Kidney tubule cell (primary cell): ENCODE results near the gene SEMA4G.

Experiments
- DNase-seq: peaks from one replicate; pipeline ENCODE4 v3.0.0-alpha.2; 2018; ENCODE audit warnings: low spot score

SEMA4G gene, protein sequence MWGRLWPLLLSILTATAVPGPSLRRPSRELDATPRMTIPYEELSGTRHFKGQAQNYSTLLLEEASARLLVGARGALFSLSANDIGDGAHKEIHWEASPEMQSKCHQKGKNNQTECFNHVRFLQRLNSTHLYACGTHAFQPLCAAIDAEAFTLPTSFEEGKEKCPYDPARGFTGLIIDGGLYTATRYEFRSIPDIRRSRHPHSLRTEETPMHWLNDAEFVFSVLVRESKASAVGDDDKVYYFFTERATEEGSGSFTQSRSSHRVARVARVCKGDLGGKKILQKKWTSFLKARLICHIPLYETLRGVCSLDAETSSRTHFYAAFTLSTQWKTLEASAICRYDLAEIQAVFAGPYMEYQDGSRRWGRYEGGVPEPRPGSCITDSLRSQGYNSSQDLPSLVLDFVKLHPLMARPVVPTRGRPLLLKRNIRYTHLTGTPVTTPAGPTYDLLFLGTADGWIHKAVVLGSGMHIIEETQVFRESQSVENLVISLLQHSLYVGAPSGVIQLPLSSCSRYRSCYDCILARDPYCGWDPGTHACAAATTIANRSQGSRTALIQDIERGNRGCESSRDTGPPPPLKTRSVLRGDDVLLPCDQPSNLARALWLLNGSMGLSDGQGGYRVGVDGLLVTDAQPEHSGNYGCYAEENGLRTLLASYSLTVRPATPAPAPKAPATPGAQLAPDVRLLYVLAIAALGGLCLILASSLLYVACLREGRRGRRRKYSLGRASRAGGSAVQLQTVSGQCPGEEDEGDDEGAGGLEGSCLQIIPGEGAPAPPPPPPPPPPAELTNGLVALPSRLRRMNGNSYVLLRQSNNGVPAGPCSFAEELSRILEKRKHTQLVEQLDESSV

DNA sequence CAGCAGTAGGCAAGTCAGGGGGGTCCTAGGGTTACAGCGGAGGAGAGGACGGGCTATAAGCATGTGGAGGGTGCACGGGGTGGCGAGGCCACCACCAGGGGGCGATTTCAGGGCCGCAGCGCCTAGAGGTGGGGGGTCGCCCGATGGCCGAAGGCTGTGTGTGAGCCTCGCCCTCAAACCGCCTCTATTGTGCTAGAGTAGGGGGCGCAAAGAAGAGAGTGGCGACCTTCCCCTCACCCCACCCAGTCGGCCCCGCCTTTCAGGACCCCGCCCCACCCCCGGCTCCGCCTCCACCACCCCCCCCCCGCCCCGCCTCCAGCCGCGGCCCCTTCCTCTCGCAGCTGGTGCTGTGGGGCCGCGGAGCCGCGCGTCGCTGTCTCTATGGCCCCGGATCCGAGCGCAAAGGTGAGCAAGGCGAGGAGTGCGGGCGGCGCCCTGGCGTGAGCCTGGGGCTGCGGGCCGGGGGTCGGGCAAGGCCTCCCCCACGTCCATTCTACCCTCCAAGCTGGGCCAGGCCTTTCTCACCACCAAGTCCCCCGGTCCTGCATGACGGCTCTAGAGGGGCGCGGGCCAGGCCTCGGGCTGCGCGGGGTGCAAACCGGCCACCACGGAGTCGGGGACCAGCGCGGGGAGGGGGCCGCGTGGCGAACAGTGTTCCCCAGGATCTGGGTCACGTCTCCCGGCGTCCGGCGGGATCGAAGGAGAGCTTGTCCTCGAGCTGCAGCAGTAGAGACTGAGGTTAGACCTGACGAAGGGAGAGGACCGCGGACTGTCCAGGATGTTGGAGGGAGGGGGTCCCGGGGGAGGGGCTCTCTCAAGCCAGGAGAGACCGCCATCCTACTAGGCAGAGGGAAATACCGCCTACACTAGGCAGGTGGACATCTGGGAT, at the start of gene SEMA4G:
TSS of gene SEMA4G (plus strand) at position 318 of the 889 bp plus-strand sequence. CDS start 3,409 bp downstream, outside the sequence.
- peak; percentile 37 for DNase-seq

DNA sequence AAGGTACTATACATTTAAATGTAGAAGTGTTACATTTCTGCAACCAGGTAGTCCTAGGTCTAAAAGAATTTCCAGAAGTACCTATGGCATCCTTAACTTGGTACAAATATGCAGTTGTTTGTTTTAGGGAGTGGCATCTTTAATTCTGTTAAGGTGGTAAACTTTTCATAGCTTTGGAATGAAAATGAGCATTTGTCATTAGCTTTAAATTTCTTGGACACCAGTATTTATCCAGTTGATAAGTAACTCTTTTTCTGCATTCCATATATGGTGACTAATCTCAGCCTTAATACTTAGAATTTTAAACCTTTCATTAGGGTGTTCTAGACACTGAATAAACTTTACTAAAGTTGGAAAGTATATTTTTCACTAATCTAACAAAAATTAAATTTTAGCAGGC, 45.7 kb upstream of the SEMA4G start:
- DNase-seq, result peak; percentile 69

DNA sequence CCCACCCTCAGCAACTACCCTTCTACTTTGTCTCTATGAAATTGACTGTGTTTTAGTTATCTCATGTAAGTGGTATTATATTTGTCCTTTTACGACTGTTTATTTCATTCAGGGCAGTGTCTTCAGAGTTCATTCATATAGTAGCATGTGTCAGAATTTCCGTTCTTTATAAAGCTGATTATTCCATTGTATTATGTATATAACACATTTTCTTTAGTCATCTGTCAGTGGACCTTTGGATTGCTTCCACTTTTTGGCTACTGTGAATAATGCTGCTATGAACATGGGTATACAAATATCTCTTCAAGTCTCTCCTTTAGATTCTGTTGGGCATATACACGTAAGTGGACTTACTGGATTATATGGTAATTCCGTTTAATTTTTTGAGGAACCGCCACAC, 42.0 kb upstream of the SEMA4G start:
- no peak for DNase-seq

DNA sequence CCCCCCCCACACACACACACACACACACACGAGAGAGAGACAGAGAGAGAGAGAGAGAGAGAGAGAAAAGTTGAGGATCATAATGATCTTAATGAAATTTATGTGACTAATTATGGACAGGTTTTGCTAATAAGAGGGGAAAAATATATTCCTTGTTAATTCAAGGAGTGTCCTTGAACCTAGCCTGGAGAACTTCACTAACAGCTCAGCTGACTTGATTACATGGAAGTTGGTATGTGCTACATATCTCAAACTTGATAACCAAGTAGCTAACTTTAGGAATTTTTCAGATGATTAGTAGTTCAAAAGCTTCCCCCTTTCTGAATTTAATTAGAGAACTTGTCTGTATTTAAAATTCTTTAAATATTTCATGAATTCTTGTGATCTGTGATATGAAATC, 41.3 kb upstream of the SEMA4G start:
- no peak for DNase-seq

DNA sequence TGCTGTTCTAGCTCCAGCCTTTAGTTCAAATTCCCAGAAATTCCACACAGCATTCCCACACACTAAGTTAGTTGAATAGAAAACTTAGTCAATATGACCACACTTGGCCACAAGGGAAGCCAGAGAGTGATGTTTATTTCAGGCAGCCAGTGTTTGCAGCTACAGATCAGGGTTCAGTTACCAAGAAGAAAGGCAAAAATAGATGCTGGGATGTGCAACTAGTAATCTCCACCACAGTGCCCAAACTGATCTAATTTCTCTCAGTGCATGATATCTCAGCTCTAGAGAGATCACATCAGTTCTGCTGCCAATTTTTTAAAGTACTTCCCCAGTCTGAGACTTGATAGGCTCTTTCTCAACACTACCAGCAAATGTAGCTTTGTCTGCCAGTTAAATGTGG, 38.9 kb upstream of the SEMA4G start:
- DNase-seq, result no peak

DNA sequence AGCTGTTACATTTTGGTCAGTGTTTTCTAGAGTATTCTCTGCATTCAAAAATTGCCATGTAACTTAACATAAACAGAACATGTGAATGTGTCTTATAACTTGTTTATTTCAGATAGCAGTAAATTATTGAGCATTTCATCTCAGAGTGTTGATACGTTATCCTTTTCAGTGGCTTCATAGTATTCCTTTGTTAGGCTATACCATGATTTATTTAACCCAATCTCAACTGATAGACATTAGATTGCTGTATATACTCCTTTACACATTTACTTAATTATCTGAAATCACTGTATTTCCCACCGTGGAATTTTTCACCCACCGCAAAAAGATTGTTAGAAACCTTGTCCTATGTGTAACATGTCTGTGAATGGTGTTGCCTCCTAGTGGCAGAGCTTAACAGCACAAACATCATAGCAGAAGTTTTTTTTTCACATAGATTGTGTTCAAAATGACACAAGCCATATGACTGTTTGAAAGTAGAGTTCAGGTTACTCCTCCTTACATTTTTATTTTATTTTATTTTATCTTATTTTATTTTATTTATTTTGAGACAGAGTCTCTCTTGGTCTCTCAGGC, 35.1 kb upstream of the SEMA4G start:
- DNase-seq, result peak; percentile 6

DNA sequence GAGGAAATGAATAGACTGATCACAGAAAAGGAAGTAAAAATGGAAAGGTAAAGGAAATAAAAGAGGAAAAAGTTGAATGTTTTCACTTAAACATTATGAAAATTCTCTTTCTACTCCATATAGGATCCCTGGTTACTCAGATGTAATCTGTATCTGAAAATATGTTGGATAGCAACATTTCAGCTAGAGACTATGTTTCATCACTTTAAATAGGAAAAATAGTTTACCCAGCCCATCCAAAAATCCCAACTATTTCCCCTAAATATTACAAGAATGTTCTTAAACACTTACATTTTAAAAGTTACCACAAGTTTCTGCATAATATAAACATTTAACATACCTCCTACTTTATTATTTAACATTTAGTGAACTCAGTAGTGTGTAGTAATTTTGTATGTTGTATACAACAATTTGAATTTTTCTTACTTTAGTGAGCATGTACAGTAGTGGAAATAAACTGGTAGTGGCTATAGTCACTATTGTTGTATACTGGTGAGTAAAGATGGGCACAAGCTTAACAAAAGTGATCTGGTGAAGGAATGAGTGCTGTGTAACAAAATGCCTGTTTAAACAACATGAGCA, 29.4 kb upstream of the SEMA4G start:
- DNase-seq, result no peak

DNA sequence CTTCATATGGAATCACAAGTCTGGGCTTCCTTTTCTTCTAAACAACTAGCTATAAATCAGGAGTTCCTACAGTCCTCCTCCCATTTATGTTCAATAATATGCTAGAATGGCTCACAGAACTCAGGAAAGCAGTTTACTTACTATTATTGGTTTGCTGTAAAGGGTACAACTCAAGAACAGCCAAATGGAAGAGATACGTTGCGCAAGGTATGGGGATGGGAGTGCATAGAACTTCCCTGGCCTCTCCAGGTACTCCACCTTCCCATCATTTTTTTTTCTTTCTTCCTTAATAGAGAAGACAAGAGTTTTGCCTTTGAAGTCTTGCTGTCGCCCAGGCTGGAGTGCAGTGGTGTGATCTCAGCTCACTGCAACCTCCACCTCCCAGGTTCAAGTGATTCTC, 27.1 kb upstream of the SEMA4G start:
- no peak for DNase-seq

DNA sequence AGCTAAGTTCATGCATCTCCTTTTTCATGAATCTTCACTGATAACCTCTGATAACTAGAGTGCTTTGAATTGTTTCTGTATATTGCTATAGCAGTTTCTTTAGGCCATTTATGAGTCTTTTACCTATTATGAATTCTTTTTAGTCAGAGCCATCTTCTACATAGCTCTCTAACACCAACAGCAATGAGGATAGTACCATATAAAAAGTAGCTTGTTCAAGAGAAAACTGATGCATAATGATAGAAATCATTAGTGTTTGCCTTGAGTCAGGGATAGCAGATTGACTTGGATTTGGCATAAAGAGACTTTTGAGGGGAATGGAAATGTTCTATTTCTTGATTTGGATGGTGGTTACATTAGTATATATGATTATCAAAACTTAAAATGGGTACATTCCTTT, 25.8 kb upstream of the SEMA4G start:
- no peak for DNase-seq

DNA sequence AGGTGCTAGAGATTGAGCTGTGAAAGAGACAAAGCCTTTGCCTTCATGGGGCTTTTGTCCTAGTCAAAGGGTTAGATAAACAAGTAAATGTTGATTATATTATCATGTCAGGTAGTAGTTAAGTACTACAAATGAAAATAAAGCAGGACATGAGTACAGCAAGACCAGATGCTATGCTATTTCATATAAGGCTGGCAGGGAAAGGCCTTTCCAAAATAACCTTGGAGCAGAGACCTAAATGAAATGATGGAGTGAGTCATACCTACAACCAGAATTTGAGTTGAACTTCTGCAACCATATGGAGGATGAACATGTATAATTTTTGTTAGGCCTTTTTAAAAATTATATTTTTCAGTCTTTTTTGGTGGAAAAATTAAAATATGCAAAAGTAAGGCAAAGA, 23.6 kb upstream of the SEMA4G start:
- DNase-seq, result no peak

DNA sequence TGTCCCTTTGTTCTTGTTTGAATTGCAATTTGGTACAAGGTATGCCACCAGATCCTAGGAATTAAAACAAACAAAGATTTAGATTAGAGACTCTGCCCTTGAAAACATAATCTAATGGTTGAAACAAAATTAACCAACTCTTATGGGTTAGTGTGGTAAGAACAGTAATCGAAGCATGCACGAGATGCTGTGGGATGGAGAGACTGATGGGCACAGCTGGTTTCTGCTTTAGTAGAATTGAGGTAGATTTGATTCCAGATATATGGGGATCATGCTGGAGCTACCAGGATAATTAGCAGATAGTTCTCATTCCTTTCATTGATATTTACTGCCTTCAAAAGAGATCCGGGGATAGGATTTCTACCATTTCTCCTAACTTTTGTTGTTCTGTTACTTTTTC, 20.4 kb upstream of the SEMA4G start:
- no peak for DNase-seq

DNA sequence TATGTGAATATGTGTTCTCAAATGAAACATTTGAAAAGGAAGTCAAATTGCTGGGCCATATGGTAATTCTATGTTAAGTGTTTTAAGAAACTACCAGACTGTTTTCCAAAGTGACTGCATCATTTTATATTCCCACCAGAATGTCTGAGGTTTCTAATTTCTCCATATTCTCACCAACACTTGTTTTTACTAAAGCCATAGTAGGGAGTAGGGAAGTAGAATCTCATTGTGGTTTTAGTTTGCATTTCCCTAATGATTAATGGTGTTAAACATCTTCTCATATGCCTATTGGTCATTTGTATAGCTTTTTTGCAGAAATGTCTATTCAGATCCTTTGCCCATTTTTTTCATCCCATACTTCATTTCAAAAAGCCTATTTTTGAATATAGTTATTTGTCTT, 9.1 kb upstream of the SEMA4G start:
- DNase-seq, result no peak

DNA sequence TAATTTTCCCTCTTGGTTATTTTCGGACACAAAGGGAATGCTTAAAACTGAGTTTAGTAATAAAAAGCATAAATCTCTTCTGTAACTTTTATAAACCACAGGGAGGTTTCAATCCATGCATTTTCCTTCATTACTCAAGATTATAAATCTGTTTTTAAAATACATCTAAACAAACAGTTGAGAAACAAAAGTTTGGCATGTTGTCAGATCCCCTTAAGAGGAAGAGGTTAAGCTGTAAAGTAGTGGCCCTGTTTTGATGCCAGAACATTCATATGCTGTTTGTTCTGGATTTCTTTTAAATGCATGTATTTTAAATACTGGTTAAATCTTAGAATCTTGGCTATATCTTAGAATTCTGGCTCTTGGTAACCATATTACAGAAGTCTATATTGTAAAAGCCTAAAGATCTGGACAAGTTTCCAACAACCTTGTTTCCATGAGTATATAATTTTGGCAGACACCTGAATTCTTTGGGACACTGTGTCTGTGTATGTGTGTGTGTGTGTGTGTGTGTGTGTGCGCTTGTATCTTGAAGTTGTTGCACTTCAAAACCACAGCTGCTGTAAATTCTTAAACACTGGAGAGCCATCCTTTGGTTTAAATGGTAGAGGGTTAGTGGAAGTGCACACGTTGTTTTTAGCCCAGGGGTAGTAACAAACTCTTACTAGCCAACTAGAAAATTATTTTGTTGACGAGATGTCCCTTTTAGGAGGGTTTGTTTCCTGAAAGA, 6.8 kb upstream of the SEMA4G start:
- DNase-seq, result no peak

DNA sequence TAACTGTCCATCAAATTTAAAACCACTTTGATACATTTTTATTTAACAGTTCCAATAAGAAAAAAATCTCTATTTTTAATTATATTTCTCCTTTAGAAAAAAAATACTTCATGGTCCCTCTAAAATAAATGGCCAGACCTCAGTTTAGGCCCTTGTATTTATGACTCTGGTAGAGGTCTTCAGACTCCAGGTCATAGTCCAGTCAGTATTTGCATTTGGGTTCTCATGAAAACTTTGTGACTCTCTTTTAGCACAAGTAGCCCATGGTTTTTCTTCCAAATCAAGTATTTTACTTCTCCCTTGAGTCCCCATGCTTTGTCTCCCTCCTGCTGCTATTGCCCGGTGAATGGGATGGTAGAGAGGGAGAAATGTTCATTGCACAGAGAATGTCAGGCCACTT, 5.5 kb upstream of the SEMA4G start:
- no peak for DNase-seq

DNA sequence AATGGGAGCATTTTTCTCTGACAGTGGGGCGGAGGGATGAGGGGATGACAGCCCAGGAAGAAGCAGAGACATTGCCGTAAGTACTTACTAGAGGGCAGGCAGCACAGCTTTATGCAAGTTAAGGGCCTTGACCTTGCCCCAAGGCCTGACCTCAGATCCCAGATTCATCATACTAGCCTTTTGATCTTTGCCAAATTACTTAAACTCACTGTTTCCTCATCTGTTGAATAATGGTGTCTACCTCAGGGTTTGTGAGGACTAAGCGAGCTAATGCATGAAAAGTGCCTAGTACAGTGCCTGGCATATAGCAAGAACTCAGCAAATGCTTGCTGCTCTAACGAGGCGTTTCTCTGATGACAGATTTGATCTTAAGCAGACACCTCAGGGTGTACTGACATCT, 3.5 kb upstream of the SEMA4G start:
- no peak for DNase-seq

DNA sequence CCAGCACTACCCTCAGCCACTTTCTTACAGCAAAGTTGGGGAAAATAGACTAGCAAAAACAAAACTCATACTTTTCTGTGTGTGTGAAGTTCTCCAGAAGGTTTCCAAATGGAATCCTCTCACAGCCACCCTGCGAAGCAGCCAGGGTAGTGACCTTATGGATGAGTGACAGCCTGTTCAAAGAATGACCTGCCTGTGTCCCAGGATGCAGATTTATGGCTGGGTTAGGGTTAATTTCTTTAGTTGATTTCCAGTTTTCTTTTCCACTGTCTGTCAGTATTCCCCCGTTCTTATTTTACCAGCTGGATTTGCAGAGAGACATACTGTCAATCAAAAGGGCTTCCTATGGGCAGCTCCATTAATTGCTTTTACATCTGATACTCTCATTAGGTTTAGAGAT, 2.4 kb upstream of the SEMA4G start:
- no peak for DNase-seq

DNA sequence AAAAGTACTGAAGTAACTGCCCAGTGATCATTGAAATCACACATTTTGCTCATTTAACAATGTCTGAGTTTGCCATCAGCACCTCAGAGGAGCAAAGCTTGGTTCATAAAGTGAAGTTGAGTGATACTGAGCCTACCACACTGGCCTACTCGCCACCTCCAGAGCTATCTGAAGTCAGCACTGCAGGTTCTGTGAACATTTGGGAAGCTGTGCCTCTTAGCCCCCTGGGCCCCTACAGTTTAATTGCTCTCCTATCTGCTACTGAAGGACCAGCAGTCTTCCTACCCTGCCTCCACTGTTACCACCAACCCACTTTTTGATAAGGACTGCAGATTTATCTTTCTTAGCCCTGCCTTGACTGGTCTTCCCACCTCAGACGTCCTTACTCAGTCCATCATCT, 2.0 kb upstream of the SEMA4G start:
- DNase-seq, result no peak

DNA sequence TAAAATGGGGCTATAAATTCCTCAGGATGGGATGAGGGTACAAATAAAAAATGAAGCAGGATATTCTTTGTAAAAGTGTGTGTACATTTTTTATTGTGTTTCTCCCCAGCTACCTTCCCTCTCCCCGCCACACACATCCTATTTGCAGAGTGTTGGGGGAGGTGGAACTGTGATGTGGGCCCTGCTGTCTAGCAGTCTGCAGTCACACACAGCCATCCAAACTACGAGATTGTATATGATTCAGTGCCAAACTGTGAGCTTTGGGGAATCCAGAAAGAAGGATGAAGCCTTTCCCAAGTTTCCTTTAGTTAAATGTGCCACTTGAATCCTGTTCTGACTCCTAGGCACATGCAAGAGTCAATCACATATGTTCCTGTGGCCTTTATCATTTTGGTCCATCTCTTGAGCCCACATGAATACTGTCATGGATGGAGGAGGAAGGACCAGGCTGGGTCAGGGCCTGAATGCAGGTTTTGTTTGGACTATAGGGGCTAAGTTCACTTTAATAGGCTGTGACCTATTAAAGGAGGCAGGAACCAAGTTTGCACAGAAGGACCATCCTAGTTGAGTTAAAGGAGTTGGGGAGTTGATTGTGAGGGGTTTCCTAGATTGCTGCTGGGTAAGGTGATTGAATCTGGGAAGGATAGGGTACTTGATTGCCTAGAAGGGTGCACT, 1.1 kb upstream of the SEMA4G start:
- DNase-seq, result no peak

DNA sequence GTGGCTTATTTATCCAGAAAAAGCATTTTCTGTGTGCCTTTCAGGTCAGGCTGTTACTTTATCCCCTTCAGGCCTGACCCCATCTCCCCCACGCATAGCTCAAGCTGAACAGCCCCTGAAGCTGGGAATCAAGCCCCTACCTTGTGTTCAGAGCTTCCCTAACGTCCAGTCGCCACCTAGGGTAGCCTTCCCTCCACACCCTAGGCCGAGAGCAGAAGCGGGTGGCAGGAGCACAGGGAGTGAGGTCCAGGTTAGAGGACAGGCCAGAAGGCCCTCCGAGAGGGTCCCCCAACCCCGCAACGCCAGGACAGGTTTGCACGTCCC, 479 bp upstream of the SEMA4G start:
- DNase-seq, result no peak

DNA sequence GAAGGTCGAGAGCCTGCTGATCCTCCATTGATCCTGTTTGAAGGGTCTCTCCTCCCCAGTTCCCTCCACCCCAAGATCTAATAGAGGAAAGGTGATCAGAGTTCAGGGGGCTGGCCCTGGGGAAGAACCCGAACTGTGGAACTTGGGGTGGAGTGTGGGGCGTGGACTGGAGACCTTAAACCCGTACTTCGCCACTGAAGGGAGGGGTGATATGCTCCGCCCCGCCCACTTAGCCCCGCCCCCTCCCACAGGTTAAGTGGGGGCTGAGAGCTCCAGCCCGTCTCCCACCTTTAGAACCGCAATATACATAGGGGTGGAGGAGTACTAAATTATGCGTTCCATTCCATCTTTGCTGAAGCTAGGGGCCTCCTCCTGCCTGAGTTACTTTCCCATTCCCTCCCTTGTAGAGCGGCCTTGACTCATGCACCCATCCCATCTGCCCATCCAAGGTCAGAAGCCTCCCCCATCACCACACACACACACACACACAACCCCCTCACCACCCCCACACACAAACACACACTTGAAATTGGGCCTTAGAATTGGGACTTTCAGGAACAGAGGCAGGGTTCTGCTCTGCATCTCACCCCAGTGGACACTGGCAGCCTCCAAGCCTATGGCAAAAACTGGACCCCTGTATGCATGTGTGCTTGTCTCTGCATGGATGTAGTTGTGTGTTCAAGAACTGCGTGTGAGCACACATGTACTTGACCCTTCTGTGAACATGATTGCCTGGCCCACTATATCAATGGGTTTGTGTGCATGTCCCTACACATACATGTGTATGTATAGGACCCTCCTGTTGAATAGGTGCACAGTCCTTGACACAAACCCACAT, 991 bp downstream of the SEMA4G start:
- DNase-seq, result no peak
